ENCODE results near the gene PATZ1. TPM values are rescaled to one million over a fixed set of nuclear protein-coding genes. Genes with fewer than 3 reads are reported as not detected.

PATZ1 gene
- polyA plus RNA-seq, 1 of the 3 experiments (the other 2 are of a cell fraction), result 21.8 TPM

DNA sequence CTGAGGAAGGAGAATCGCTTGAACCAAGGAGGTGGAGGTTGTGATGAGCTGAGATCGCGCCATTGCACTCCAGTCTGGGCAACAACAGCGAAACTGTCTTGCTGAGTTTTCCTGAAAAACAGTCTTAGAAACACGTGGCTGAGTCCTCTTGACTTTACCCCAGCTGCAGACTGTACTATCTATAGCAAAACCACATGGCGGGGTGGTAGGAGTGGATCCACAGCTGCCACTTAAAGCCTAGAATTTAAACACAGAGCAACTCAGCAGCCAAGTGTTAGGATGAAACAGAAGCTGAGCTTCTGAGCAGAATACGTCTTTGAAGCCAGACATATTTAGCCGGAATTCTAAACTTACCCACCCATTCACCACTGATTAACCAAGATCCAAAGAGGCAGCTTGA is 14.1 kb downstream of the PATZ1 start:
- CTCF ChIA-PET, result interaction anchor here (1.3 kb wide), 1 partner anchor 19 kb away, joined by 8 read pairs; no protein-coding TSS in a partner anchor
- H3K27ac ChIP-seq (ENCODE audit: low read depth in 2 of 2, low read length in 1 of 2), result no peak overlapping the region
- H3K4me2 ChIP-seq, result no peak overlapping the region
- DNase-seq, result no peak
- H4K20me1 ChIP-seq (ENCODE audit: insufficient read depth), result peaks cover 6% of the 10 kb centered on the region; the same call in 1 of the 2 replicates
- no peaks in the 10 kb centered on the region for H3K27me3 ChIP-seq (ENCODE audit: insufficient read depth)
- H3F3A ChIP-seq (replicated peaks; ENCODE audit: insufficient read depth), result peaks cover 16% of the 10 kb centered on the region
- H3K79me2 ChIP-seq (ENCODE audit: insufficient read depth), result peaks cover 39% of the 10 kb centered on the region
- no peaks in the 10 kb centered on the region for H3K9me3 ChIP-seq
- no peak overlapping the region for H3K4me3 ChIP-seq (ENCODE audit: low read depth in 2 of 2, low read length in 1 of 2)
- peaks cover 44 to 80% of the 10 kb centered on the region in 2 experiments for H3K36me3 ChIP-seq (replicated peaks in 1 of 2; ENCODE audit: control insufficient read depth in 1 of 2, insufficient read depth in 2 of 2, low read length in 1 of 2)
- 90% methylated on average over 6 of the region's 8 CpGs for WGBS (ENCODE audit: low lambda C conversion rate)
- no peaks in the 10 kb centered on the region for H3K4me1 ChIP-seq (ENCODE audit: control insufficient read depth in 1 of 2, insufficient read depth in 2 of 2, low read depth in 1 of 2, low read length in 1 of 2)
- H3K9me2 ChIP-seq, result no peaks in the 10 kb centered on the region
- H2AFZ ChIP-seq (ENCODE audit: low read depth), result no peak overlapping the region
- TF ChIP-seq NRF1 (IDR thresholded peaks at IDR 0.05; ENCODE audit: low read depth, low read length) (no peak), YY1 (IDR thresholded peaks at IDR 0.05; ENCODE audit: low read depth) (no peak), SMC3 (IDR thresholded peaks at IDR 0.05; ENCODE audit: low read depth, low read length) (no peak), FOSL2 (IDR thresholded peaks at IDR 0.05; ENCODE audit: borderline replicate concordance, low read depth) (no peak), JUND (IDR thresholded peaks at IDR 0.05) (no peak), MXI1 (IDR thresholded peaks at IDR 0.05; ENCODE audit: low read depth, low read length) (no peak), TEAD4 (IDR thresholded peaks at IDR 0.05; ENCODE audit: borderline replicate concordance, insufficient read depth) (no peak), RCOR1 (IDR thresholded peaks at IDR 0.05; ENCODE audit: low read length) (no peak), ELF1 (IDR thresholded peaks at IDR 0.05) (no peak), MEF2A (IDR thresholded peaks at IDR 0.05; ENCODE audit: borderline replicate concordance, low read depth) (no peak), NFIC (IDR thresholded peaks at IDR 0.05; ENCODE audit: borderline replicate concordance) (no peak), FOXM1 (IDR thresholded peaks at IDR 0.05; ENCODE audit: low read depth) (no peak), SIN3A (IDR thresholded peaks at IDR 0.05; ENCODE audit: borderline replicate concordance, low read depth, low read length) (no peak), GABPA (IDR thresholded peaks at IDR 0.05; ENCODE audit: low read depth) (no peak)
- TF ChIP-seq, protein P1, sequence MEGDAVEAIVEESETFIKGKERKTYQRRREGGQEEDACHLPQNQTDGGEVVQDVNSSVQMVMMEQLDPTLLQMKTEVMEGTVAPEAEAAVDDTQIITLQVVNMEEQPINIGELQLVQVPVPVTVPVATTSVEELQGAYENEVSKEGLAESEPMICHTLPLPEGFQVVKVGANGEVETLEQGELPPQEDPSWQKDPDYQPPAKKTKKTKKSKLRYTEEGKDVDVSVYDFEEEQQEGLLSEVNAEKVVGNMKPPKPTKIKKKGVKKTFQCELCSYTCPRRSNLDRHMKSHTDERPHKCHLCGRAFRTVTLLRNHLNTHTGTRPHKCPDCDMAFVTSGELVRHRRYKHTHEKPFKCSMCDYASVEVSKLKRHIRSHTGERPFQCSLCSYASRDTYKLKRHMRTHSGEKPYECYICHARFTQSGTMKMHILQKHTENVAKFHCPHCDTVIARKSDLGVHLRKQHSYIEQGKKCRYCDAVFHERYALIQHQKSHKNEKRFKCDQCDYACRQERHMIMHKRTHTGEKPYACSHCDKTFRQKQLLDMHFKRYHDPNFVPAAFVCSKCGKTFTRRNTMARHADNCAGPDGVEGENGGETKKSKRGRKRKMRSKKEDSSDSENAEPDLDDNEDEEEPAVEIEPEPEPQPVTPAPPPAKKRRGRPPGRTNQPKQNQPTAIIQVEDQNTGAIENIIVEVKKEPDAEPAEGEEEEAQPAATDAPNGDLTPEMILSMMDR (IDR thresholded peaks at IDR 0.05), result no peak
- TF ChIP-seq, protein P2, sequence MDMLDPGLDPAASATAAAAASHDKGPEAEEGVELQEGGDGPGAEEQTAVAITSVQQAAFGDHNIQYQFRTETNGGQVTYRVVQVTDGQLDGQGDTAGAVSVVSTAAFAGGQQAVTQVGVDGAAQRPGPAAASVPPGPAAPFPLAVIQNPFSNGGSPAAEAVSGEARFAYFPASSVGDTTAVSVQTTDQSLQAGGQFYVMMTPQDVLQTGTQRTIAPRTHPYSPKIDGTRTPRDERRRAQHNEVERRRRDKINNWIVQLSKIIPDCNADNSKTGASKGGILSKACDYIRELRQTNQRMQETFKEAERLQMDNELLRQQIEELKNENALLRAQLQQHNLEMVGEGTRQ (IDR thresholded peaks at IDR 0.05; ENCODE audit: borderline replicate concordance, low read depth, low read length), result no peak
- TF ChIP-seq, protein P3, sequence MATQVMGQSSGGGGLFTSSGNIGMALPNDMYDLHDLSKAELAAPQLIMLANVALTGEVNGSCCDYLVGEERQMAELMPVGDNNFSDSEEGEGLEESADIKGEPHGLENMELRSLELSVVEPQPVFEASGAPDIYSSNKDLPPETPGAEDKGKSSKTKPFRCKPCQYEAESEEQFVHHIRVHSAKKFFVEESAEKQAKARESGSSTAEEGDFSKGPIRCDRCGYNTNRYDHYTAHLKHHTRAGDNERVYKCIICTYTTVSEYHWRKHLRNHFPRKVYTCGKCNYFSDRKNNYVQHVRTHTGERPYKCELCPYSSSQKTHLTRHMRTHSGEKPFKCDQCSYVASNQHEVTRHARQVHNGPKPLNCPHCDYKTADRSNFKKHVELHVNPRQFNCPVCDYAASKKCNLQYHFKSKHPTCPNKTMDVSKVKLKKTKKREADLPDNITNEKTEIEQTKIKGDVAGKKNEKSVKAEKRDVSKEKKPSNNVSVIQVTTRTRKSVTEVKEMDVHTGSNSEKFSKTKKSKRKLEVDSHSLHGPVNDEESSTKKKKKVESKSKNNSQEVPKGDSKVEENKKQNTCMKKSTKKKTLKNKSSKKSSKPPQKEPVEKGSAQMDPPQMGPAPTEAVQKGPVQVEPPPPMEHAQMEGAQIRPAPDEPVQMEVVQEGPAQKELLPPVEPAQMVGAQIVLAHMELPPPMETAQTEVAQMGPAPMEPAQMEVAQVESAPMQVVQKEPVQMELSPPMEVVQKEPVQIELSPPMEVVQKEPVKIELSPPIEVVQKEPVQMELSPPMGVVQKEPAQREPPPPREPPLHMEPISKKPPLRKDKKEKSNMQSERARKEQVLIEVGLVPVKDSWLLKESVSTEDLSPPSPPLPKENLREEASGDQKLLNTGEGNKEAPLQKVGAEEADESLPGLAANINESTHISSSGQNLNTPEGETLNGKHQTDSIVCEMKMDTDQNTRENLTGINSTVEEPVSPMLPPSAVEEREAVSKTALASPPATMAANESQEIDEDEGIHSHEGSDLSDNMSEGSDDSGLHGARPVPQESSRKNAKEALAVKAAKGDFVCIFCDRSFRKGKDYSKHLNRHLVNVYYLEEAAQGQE (IDR thresholded peaks at IDR 0.05; ENCODE audit: low read depth, low read length), result no peak
- H3K9ac ChIP-seq, result no peak overlapping the region
- POLR2A ChIA-PET, result no interaction called here

Data from SK-N-SH (cell line).